Stimulated activated CD8-positive, alpha-beta memory T cell treated with anti-CD3 and anti-CD28 coated beads, Interleukin-2, amount 100 ng/mL, for 1 hour (primary cell): Measurements from ENCODE around the gene ACAN.

Source experiments
- DNase-seq, 2 donors: peaks; one replicate each; pipeline ENCODE4 v3.0.0-alpha.2; 2020; ENCODE audit warnings: low read depth in 2 of 2

The ACAN gene

GRCh38 chr15:88877906-88878305 lies 74.7 kb downstream of the ACAN start:
- DNase-seq: no peak

GRCh38 chr15:88878720-88879184 lies 75.5 kb downstream of the ACAN start:
- DNase-seq: no peak

- no peak for DNase-seq
Observed at GRCh38 chr15:88880944-88881740, 77.9 kb downstream of the ACAN start.

- no peak for DNase-seq
Observed at GRCh38 chr15:88881775-88882174, 78.5 kb downstream of the ACAN start.

GRCh38 chr15:88882785-88883184 lies 79.5 kb downstream of the ACAN start:
- no peak for DNase-seq

- DNase-seq: no peak
Observed at GRCh38 chr15:88887068-88887580, 83.9 kb downstream of the ACAN start.

- DNase-seq: no peak
Observed at GRCh38 chr15:88888719-88889118, 85.5 kb downstream of the ACAN start.

GRCh38 chr15:88890495-88890894 lies 87.3 kb downstream of the ACAN start:
- DNase-seq: no peak

GRCh38 chr15:88891540-88892254 lies 88.5 kb downstream of the ACAN start:
- no peak for DNase-seq

GRCh38 chr15:88894348-88894818 lies 91.1 kb downstream of the ACAN start:
- DNase-seq: peak; percentile 65 to 78

GRCh38 chr15:88894819-88895767 lies 91.9 kb downstream of the ACAN start, which contains the start of gene HAPLN3:
Gene HAPLN3, minus strand, starts transcription at chr15:88895544. Its CDS starts 8,246 bp downstream, at chr15:88887298.
- peak in 1 of 2 donors; percentile 26 for DNase-seq

- DNase-seq: no peak
Observed at GRCh38 chr15:88896333-88897033, 93.2 kb downstream of the ACAN start.

GRCh38 chr15:88897142-88897455 lies 93.9 kb downstream of the ACAN start:
- no peak for DNase-seq

- peak; percentile 27 to 73 for DNase-seq
Observed at GRCh38 chr15:88897456-88898194, 94.4 kb downstream of the ACAN start.

- no peak for DNase-seq
Observed at GRCh38 chr15:88898736-88899135, 95.5 kb downstream of the ACAN start.

GRCh38 chr15:88899251-88899650 lies 96.0 kb downstream of the ACAN start:
- DNase-seq: no peak

- DNase-seq: no peak
Observed at GRCh38 chr15:88900309-88900981, 97.2 kb downstream of the ACAN start.

GRCh38 chr15:88900982-88901418 lies 97.8 kb downstream of the ACAN start:
- DNase-seq: no peak

GRCh38 chr15:88901508-88902220 lies 98.4 kb downstream of the ACAN start:
- DNase-seq: no peak
